PC-3 (cell line): ENCODE results near the gene ZFP36L1. TPM values are rescaled to one million over a fixed set of nuclear protein-coding genes. Genes with fewer than 3 reads are reported as not detected.

Source experiments
- ATAC-seq: fragments of 200-7000 bp; cut with Tn5 transposase; 2 replicates; pipeline ENCODE4 v1.9.1; 2020; ENCODE audit warnings: mild to moderate bottlenecking, moderate library complexity
- BruUV-seq: library from RNA; stranded (reverse); fragments of 400-500 nt; replicated peaks from 2 replicates; lab custom pipeline; 2021; lab: Mats Ljungman, UMichigan
- CTCF ChIA-PET: fragments of 300-600 bp; sonication (Branson Sonifier 250); formaldehyde crosslinking; loops from one replicate; lab custom pipeline; 2022; ENCODE audit warnings: antibody characterized with exemption; lab: Charles Lee
- POLR2A ChIA-PET: fragments of 300-600 bp; sonication (Branson Sonifier 250); formaldehyde crosslinking; loops from one replicate; lab custom pipeline; 2022; ENCODE audit warnings: antibody characterized with exemption; ENCODE audit not compliant: unreplicated experiment; lab: Charles Lee
- DNase-seq: peaks from one replicate; pipeline ENCODE4 v3.0.0-alpha.2; 2015
- H2AFZ ChIP-seq: fragments of 300-600 bp; sonication (generic); 2 replicates; pipeline ENCODE4 v1.6.0; 2016; ENCODE audit warnings: antibody characterized with exemption, low read length
- H3F3A ChIP-seq: fragments of 300-600 bp; sonication (generic); one replicate; pipeline ENCODE4 v1.6.0; 2017; ENCODE audit warnings: antibody characterized with exemption, low read length, control low read depth, mild to moderate bottlenecking; ENCODE audit not compliant: unreplicated experiment
- H3K27ac ChIP-seq: fragments of 300-600 bp; sonication (generic); 2 replicates; pipeline ENCODE4 v1.5.1; 2016; ENCODE audit warnings: mild to moderate bottlenecking, low read length
- H3K27me3 ChIP-seq: fragments of 300-600 bp; sonication (generic); 2 replicates; pipeline ENCODE4 v1.6.1; 2016; ENCODE audit warnings: low read length, mixed read lengths
- H3K36me3 ChIP-seq: fragments of 300-600 bp; sonication (generic); 2 replicates; pipeline ENCODE4 v1.6.1; 2016; ENCODE audit warnings: low read depth, mixed run types, low read length, mixed read lengths
- H3K4me1 ChIP-seq: fragments of 300-600 bp; sonication (generic); 2 replicates; pipeline ENCODE4 v1.5.1; 2016; ENCODE audit warnings: low read length; ENCODE audit not compliant: insufficient read depth
- H3K4me2 ChIP-seq: fragments of 300-600 bp; sonication (generic); 2 replicates; pipeline ENCODE4 v1.6.0; 2016; ENCODE audit warnings: low read length
- H3K4me3 ChIP-seq: fragments of 300-600 bp; sonication (generic); 2 replicates; pipeline ENCODE4 v1.5.1; 2016; ENCODE audit warnings: mild to moderate bottlenecking, low read length, mixed read lengths
- H3K79me2 ChIP-seq: fragments of 300-600 bp; sonication (generic); 2 replicates; pipeline ENCODE4 v1.6.1; 2017; ENCODE audit warnings: low read length, mixed read lengths
- H3K9ac ChIP-seq: fragments of 300-600 bp; sonication (generic); 2 replicates; pipeline ENCODE4 v1.6.0; 2016; ENCODE audit warnings: mild to moderate bottlenecking, low read length
- H3K9me2 ChIP-seq: fragments of 300-600 bp; sonication (generic); replicated peaks from 2 replicates; pipeline ENCODE4 v1.6.1; 2016; ENCODE audit warnings: mixed run types, low read length, mixed read lengths
- H3K9me3 ChIP-seq: fragments of 300-600 bp; sonication (generic); 2 replicates; pipeline ENCODE4 v1.6.1; 2016; ENCODE audit warnings: low read length, mixed read lengths
- H4K20me1 ChIP-seq: fragments of 300-600 bp; sonication (generic); 2 replicates; pipeline ENCODE4 v1.6.1; 2016; ENCODE audit warnings: low read length, mixed read lengths
- EZH2 ChIP-seq: fragments of 300-600 bp; sonication (generic); IDR thresholded peaks from one replicate; pipeline ENCODE4 v1.6.1; 2017; ENCODE audit warnings: antibody characterized with exemption, mild to moderate bottlenecking, low read length; ENCODE audit not compliant: unreplicated experiment
- EZH2phosphoT487 ChIP-seq: fragments of 300-600 bp; sonication (generic); IDR thresholded peaks from 2 replicates; pipeline ENCODE4 v1.6.1; 2018; ENCODE audit warnings: mild to moderate bottlenecking, antibody characterized with exemption, low read length, borderline replicate concordance
- intact Hi-C: fragments of 100-400 bp; cut with micrococcal nuclease; formaldehyde crosslinking; loops from 2 replicates; pipeline ENCODE4 v1.9.0; 2023
- total RNA-seq: library from RNA; depleted of rRNA; stranded (reverse); fragments of >200 nt; gene quantifications from 2 replicates; pipeline ENCODE4 v1.2.3, GENCODE V29; 2014
- TF ChIP-seq, protein P1 (sequence below): fragments of 300-600 bp; sonication (generic); conservative IDR thresholded peaks from 2 replicates; pipeline ENCODE4 v1.5.1; 2017; ENCODE audit warnings: antibody characterized with exemption, low read depth, mild to moderate bottlenecking, low read length

ZFP36L1 gene
- total RNA-seq, 1 experiment from 2014 or later: 63.1 TPM

- TF ChIP-seq, protein P1, sequence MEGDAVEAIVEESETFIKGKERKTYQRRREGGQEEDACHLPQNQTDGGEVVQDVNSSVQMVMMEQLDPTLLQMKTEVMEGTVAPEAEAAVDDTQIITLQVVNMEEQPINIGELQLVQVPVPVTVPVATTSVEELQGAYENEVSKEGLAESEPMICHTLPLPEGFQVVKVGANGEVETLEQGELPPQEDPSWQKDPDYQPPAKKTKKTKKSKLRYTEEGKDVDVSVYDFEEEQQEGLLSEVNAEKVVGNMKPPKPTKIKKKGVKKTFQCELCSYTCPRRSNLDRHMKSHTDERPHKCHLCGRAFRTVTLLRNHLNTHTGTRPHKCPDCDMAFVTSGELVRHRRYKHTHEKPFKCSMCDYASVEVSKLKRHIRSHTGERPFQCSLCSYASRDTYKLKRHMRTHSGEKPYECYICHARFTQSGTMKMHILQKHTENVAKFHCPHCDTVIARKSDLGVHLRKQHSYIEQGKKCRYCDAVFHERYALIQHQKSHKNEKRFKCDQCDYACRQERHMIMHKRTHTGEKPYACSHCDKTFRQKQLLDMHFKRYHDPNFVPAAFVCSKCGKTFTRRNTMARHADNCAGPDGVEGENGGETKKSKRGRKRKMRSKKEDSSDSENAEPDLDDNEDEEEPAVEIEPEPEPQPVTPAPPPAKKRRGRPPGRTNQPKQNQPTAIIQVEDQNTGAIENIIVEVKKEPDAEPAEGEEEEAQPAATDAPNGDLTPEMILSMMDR: no peak
- TF ChIP-seq EZH2: no peak
- no peak for TF ChIP-seq EZH2phosphoT487
- H3K27me3 ChIP-seq: no peaks in the 10 kb centered on the region
- no peak overlapping the region for H3K4me3 ChIP-seq
- no peak for ATAC-seq
- no peaks in the 10 kb centered on the region for H4K20me1 ChIP-seq
- peaks cover 10% of the 10 kb centered on the region for H3K4me1 ChIP-seq
- H2AFZ ChIP-seq: no peak overlapping the region
- no peak overlapping the region for H3K4me2 ChIP-seq
- POLR2A ChIA-PET: no interaction called here
- DNase-seq: no peak
- CTCF ChIA-PET: no interaction called here
- no peaks in the 10 kb centered on the region for H3F3A ChIP-seq
- no TSS peak for BruUV-seq
- no peaks in the 10 kb centered on the region for H3K9me2 ChIP-seq
- no peaks in the 10 kb centered on the region for H3K36me3 ChIP-seq
- no peak overlapping the region for H3K9ac ChIP-seq
- no peaks in the 10 kb centered on the region for H3K9me3 ChIP-seq
- intact Hi-C loops: no loop called here
- H3K27ac ChIP-seq: no peak overlapping the region
- no peaks in the 10 kb centered on the region for H3K79me2 ChIP-seq
Observed at GRCh38 chr14:68772761-68773381, 20.0 kb downstream of the ZFP36L1 start.

GRCh38 chr14:68771631-68772030, 21.2 kb downstream of the ZFP36L1 start:
- Histone ChIP-seq H3K4me2 (no peak overlapping the region), H3K4me3 (no peak overlapping the region), H3K4me1 (peaks cover 10% of the 10 kb centered on the region), H3K27ac (no peak overlapping the region), H3K27me3 (no peaks in the 10 kb centered on the region), H3K9me2 (no peaks in the 10 kb centered on the region), H3K9ac (no peak overlapping the region), H4K20me1 (no peaks in the 10 kb centered on the region), H3K9me3 (no peaks in the 10 kb centered on the region), H2AFZ (no peak overlapping the region), H3K36me3 (no peaks in the 10 kb centered on the region), H3F3A (no peaks in the 10 kb centered on the region), H3K79me2 (no peaks in the 10 kb centered on the region)
- TF ChIP-seq, protein P1: no peak
- no peak for TF ChIP-seq EZH2phosphoT487
- TF ChIP-seq EZH2: no peak
- no peak for ATAC-seq
- intact Hi-C loops: no loop called here
- ChIA-PET POLR2A (no interaction called here), CTCF (no interaction called here)
- DNase-seq: no peak
- no TSS peak for BruUV-seq

DNA sequence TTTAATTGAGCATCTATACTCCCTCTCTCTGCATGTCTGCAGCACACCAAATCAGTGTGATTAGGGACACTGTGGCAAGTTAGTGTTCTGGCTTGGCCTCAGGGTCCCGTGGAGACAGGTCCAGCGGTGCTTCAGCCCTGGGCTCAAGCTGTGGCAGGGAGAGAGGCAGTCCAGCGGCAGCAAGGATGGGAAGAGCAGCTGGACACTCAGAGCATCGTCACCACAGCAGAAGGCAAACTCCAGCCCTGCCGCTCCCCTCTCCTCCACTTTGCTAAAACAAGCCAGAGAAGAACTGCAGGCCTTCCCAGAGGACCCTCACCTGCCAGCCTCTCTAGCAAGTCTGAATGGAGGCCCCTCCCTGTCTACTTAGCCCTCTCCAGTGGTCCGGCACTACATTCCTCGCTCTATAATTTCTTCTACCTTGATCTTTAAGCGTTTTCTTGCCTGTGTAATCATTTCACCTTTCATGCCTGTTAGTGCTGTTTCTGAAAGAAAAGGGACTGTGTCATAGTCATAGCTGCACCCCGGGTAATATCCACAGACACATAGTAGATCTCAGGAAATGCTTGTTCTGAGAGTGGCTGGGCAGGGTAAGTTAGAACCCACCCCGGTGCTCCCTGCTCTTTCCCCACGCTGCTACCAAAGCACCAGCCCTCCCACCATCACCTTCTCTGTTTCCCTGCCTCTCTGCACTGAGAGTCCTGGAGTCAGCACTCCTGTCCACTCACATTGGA, 22.1 kb downstream of the ZFP36L1 start:
- DNase-seq (no peak), ATAC-seq (no peak)
- Histone ChIP-seq H3K9me2 (no peaks in the 10 kb centered on the region), H2AFZ (no peak overlapping the region), H3K9me3 (no peaks in the 10 kb centered on the region), H3K4me3 (no peak overlapping the region), H3K27me3 (no peaks in the 10 kb centered on the region), H3K36me3 (no peaks in the 10 kb centered on the region), H4K20me1 (no peaks in the 10 kb centered on the region), H3K4me2 (no peak overlapping the region), H3K79me2 (no peaks in the 10 kb centered on the region), H3K27ac (no peak overlapping the region), H3K4me1 (peaks cover 10% of the 10 kb centered on the region), H3F3A (no peaks in the 10 kb centered on the region), H3K9ac (no peak overlapping the region)
- TF ChIP-seq EZH2 (no peak), EZH2phosphoT487 (no peak)
- TF ChIP-seq, protein P1: no peak
- POLR2A ChIA-PET: no interaction called here
- intact Hi-C loops: no loop called here
- BruUV-seq: no TSS peak
- CTCF ChIA-PET: no interaction called here
